Measurements from ENCODE around the gene DNTT. TPM values are rescaled to one million over a fixed set of nuclear protein-coding genes. Genes with fewer than 3 reads are reported as not detected.
A peak's percentile ranks its signal among the peaks of the same experiment; 100 is the strongest.

DNTT gene
- total and polyA plus RNA-seq, 4 donors: not detected

GRCh38 chr10:96290368-96291133 lies 13.7 kb upstream of the DNTT start:
- H3K36me3 ChIP-seq (ENCODE audit: control insufficient read depth in 4 of 4, insufficient read depth in 4 of 4, low read length in 4 of 4): no peaks in the 10 kb centered on the region
- WGBS, 2 donors: 73 to 76% methylated on average over 4 of the region's 4 CpGs
- peaks cover 0 to 6% (median 0%) of the 10 kb centered on the region in 5 donors for H3K4me1 ChIP-seq (ENCODE audit: control insufficient read depth in 5 of 5, insufficient read depth in 5 of 5, low read length in 5 of 5)
- DNase-seq (no peak), ATAC-seq (ENCODE audit: insufficient read depth, low FRiP score) (no peak)
- no peak overlapping the region for H3K9ac ChIP-seq (ENCODE audit: insufficient read depth in 1 of 2, low read length in 2 of 2)
- H3K9me3 ChIP-seq (ENCODE audit: control insufficient read depth in 4 of 4, insufficient read depth in 3 of 4, low read length in 3 of 4): no peaks in the 10 kb centered on the region
- H3K27ac ChIP-seq (ENCODE audit: low read depth in 1 of 2, low read length in 1 of 2): no peak overlapping the region
- no peak overlapping the region for H3K4me3 ChIP-seq
- no peaks in the 10 kb centered on the region for H3K27me3 ChIP-seq (ENCODE audit: control insufficient read depth in 3 of 3, insufficient read depth in 3 of 3, low read length in 2 of 3)
- no peak for TF ChIP-seq CTCF (IDR thresholded peaks at IDR 0.05; ENCODE audit: control extremely low read depth, extremely low read depth)

GRCh38 chr10:96292971-96293920 lies 11.0 kb upstream of the DNTT start:
- no peaks in the 10 kb centered on the region for H3K27me3 ChIP-seq (ENCODE audit: control insufficient read depth in 3 of 3, insufficient read depth in 3 of 3, low read length in 2 of 3)
- H3K27ac ChIP-seq (ENCODE audit: low read depth in 1 of 2, low read length in 1 of 2): no peak overlapping the region
- H3K36me3 ChIP-seq (ENCODE audit: control insufficient read depth in 4 of 4, insufficient read depth in 4 of 4, low read length in 4 of 4): no peaks in the 10 kb centered on the region
- H3K4me3 ChIP-seq: no peak overlapping the region
- TF ChIP-seq CTCF (IDR thresholded peaks at IDR 0.05; ENCODE audit: control extremely low read depth, extremely low read depth): peak; percentile 35
- ATAC-seq (ENCODE audit: insufficient read depth, low FRiP score) (no peak), DNase-seq (peak; percentile 35 to 75 (median 70))
- no peaks in the 10 kb centered on the region for H3K9me3 ChIP-seq (ENCODE audit: control insufficient read depth in 4 of 4, insufficient read depth in 3 of 4, low read length in 3 of 4)
- 47 to 56% methylated on average over 7 of the region's 7 CpGs for WGBS, 2 donors
- H3K4me1 ChIP-seq (ENCODE audit: control insufficient read depth in 5 of 5, insufficient read depth in 5 of 5, low read length in 5 of 5): peaks cover 0 to under 1% (median 0%) of the 10 kb centered on the region in 5 donors
- H3K9ac ChIP-seq (ENCODE audit: insufficient read depth in 1 of 2, low read length in 2 of 2): no peak overlapping the region

- WGBS, 2 donors: 12 to 25% methylated on average over 4 of the region's 4 CpGs
- DNase-seq: no peak
These were observed 8.8 kb upstream of the DNTT start for GRCh38 chr10:96295475-96295874.

More at GRCh38 chr10:96295475-96295874, 8.8 kb upstream of the DNTT start:
- no peaks in the 10 kb centered on the region for H3K4me1 ChIP-seq (ENCODE audit: control insufficient read depth in 5 of 5, insufficient read depth in 5 of 5, low read length in 5 of 5)
- ATAC-seq (ENCODE audit: insufficient read depth, low FRiP score): no peak
- no peak for TF ChIP-seq CTCF (IDR thresholded peaks at IDR 0.05; ENCODE audit: control extremely low read depth, extremely low read depth)
- no peaks in the 10 kb centered on the region for H3K27me3 ChIP-seq (ENCODE audit: control insufficient read depth in 3 of 3, insufficient read depth in 3 of 3, low read length in 2 of 3)
- H3K9ac ChIP-seq (ENCODE audit: insufficient read depth in 1 of 2, low read length in 2 of 2): no peak overlapping the region
- no peaks in the 10 kb centered on the region for H3K36me3 ChIP-seq (ENCODE audit: control insufficient read depth in 4 of 4, insufficient read depth in 4 of 4, low read length in 4 of 4)
- no peak overlapping the region for H3K27ac ChIP-seq (ENCODE audit: low read depth in 1 of 2, low read length in 1 of 2)
- H3K9me3 ChIP-seq (ENCODE audit: control insufficient read depth in 4 of 4, insufficient read depth in 3 of 4, low read length in 3 of 4): no peaks in the 10 kb centered on the region
- H3K4me3 ChIP-seq: no peak overlapping the region
